Left ventricle myocardium inferior (tissue), 1 donor: ENCODE measurements around the gene DCAF8. TPM values are rescaled to one million over a fixed set of nuclear protein-coding genes. Genes with fewer than 3 reads are reported as not detected.

Experiments used
- DNase-seq: peaks from one replicate; pipeline ENCODE4 v3.0.0-alpha.2; 2020
- H3K27ac ChIP-seq: fragments of 200-600 bp; replicated peaks from 2 replicates; pipeline ENCODE4 v1.8.0; 2021
- H3K27me3 ChIP-seq: fragments of 200-600 bp; 2 replicates; pipeline ENCODE4 v1.8.0; 2021; ENCODE audit warnings: low read depth
- H3K36me3 ChIP-seq: fragments of 200-600 bp; 2 replicates; pipeline ENCODE4 v1.8.0; 2021
- H3K4me1 ChIP-seq: fragments of 200-600 bp; 2 replicates; pipeline ENCODE4 v1.8.0; 2021
- H3K4me3 ChIP-seq: fragments of 200-600 bp; 2 replicates; pipeline ENCODE4 v1.8.0; 2021; ENCODE audit warnings: mild to moderate bottlenecking, moderate library complexity
- H3K9me3 ChIP-seq: fragments of 200-600 bp; replicated peaks from 2 replicates; pipeline ENCODE4 v1.8.0; 2021
- intact Hi-C: fragments of 100-400 bp; cut with micrococcal nuclease; formaldehyde crosslinking; loops from one replicate; pipeline ENCODE4 v1.11.0; 2022
- total RNA-seq: library from RNA; stranded (reverse); fragmentation: NEBNext Ultra II Directional; extraction: Animal tissue kit (Norgen Biotek cat#: 25700); gene quantifications from one replicate; pipeline ENCODE4 v1.2.1, GENCODE V29; 2021
- TF ChIP-seq, protein P1 (sequence below): fragments of 200-600 bp; IDR thresholded peaks from 2 replicates; pipeline ENCODE4 v1.8.0; 2021; ENCODE audit warnings: antibody characterized with exemption, mild to moderate bottlenecking, borderline replicate concordance
- donor health status: DM: no; HTN: yes; CAD: no; lungs with severe emphysema.

Gene DCAF8
- total RNA-seq, 1 donor from 2014 or later = 162 TPM

GRCh38 chr1:160236806-160237205 is 25.5 kb downstream of the DCAF8 start:
- H3K4me3 ChIP-seq = no peak overlapping the region
- DNase-seq = no peak
- no peak overlapping the region for H3K27ac ChIP-seq
- H3K27me3 ChIP-seq = no peaks in the 10 kb centered on the region
- TF ChIP-seq, protein P1, sequence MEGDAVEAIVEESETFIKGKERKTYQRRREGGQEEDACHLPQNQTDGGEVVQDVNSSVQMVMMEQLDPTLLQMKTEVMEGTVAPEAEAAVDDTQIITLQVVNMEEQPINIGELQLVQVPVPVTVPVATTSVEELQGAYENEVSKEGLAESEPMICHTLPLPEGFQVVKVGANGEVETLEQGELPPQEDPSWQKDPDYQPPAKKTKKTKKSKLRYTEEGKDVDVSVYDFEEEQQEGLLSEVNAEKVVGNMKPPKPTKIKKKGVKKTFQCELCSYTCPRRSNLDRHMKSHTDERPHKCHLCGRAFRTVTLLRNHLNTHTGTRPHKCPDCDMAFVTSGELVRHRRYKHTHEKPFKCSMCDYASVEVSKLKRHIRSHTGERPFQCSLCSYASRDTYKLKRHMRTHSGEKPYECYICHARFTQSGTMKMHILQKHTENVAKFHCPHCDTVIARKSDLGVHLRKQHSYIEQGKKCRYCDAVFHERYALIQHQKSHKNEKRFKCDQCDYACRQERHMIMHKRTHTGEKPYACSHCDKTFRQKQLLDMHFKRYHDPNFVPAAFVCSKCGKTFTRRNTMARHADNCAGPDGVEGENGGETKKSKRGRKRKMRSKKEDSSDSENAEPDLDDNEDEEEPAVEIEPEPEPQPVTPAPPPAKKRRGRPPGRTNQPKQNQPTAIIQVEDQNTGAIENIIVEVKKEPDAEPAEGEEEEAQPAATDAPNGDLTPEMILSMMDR = no peak
- peaks cover 16% of the 10 kb centered on the region for H3K4me1 ChIP-seq
- peaks cover 91% of the 10 kb centered on the region for H3K36me3 ChIP-seq
- H3K9me3 ChIP-seq = no peaks in the 10 kb centered on the region
- intact Hi-C loops = no loop called here

- no peak overlapping the region for H3K4me3 ChIP-seq
- no peak overlapping the region for H3K27ac ChIP-seq
- DNase-seq = no peak
- no peaks in the 10 kb centered on the region for H3K27me3 ChIP-seq
- TF ChIP-seq, protein P1 = no peak
- no peaks in the 10 kb centered on the region for H3K9me3 ChIP-seq
- intact Hi-C loops = no loop called here
- peaks cover 1% of the 10 kb centered on the region for H3K4me1 ChIP-seq
- H3K36me3 ChIP-seq = peaks cover 90% of the 10 kb centered on the region
These were observed 29.4 kb downstream of the DCAF8 start for GRCh38 chr1:160232911-160233310.

GRCh38 chr1:160228431-160228830 is 33.9 kb downstream of the DCAF8 start:
- Histone ChIP-seq H3K9me3 (no peaks in the 10 kb centered on the region), H3K36me3 (peaks cover 99% of the 10 kb centered on the region), H3K27me3 (no peaks in the 10 kb centered on the region), H3K27ac (no peak overlapping the region), H3K4me1 (peaks cover 17% of the 10 kb centered on the region), H3K4me3 (no peak overlapping the region)
- intact Hi-C loops = no loop called here
- TF ChIP-seq, protein P1 = no peak
- DNase-seq = no peak

GRCh38 chr1:160227561-160227960 is 34.8 kb downstream of the DCAF8 start:
- Histone ChIP-seq H3K4me1 (peaks cover 17% of the 10 kb centered on the region), H3K27ac (no peak overlapping the region), H3K9me3 (no peaks in the 10 kb centered on the region), H3K36me3 (peaks cover 99% of the 10 kb centered on the region), H3K4me3 (no peak overlapping the region), H3K27me3 (no peaks in the 10 kb centered on the region)
- intact Hi-C loops = no loop called here
- TF ChIP-seq, protein P1 = no peak
- DNase-seq = no peak

DNA sequence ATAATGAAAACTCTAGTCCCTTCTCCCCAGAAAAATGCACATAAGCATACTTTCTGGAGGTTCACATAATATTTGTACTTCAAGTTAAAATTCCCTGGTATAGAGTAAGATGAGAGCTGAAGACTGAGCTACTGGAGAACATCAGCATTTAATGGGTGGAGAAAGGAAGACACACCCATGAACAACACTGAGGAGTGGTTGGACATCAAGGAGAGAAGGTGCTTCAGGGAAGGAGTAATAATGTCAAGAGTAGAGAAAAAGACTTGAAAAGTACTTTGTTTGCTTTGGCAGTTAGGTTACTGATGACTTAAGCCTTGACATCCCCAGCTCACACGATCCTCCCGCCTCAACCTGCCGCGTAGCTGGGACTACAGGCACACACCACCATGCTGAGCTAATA is 35.3 kb downstream of the DCAF8 start:
- no peaks in the 10 kb centered on the region for H3K9me3 ChIP-seq
- intact Hi-C loops = no loop called here
- H3K36me3 ChIP-seq = peaks cover 99% of the 10 kb centered on the region
- no peak for DNase-seq
- no peaks in the 10 kb centered on the region for H3K27me3 ChIP-seq
- H3K27ac ChIP-seq = no peak overlapping the region
- H3K4me1 ChIP-seq = peaks cover 17% of the 10 kb centered on the region
- H3K4me3 ChIP-seq = no peak overlapping the region
- TF ChIP-seq, protein P1 = no peak

DNA sequence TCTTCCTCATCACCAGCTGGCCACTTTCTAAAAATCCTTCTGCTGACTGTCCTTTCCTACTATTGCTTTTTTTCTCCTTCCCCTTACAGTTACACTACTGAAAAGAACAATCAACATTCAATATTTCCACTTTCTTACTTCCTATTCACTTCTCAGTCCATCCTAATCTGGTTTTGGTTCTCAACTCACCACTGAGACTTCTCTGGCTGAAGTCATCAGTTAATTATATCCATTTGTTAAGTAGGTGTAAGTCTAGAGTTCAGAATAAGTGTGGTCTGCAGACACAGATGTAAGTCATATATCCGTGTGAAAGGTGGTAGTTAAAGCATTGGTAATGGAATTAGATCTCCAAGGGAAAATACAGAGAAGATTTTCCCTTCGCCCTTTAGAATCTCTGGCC is 35.7 kb downstream of the DCAF8 start:
- Histone ChIP-seq H3K9me3 (no peaks in the 10 kb centered on the region), H3K4me1 (peaks cover 17% of the 10 kb centered on the region), H3K36me3 (peaks cover 99% of the 10 kb centered on the region), H3K4me3 (no peak overlapping the region), H3K27ac (peak overlapping the region; percentile 9), H3K27me3 (no peaks in the 10 kb centered on the region)
- no peak for DNase-seq
- TF ChIP-seq, protein P1 = no peak
- intact Hi-C loops = no loop called here
